Measurements from ENCODE around the gene SERPINE1.
A peak's percentile ranks its signal among the peaks of the same experiment; 100 is the strongest.
"Not testable (repeated sequence)": the region's sequence is repeated elsewhere in the genome, so short reads cannot be mapped to it uniquely, and the experiment has no call there.

SERPINE1 gene

DNA sequence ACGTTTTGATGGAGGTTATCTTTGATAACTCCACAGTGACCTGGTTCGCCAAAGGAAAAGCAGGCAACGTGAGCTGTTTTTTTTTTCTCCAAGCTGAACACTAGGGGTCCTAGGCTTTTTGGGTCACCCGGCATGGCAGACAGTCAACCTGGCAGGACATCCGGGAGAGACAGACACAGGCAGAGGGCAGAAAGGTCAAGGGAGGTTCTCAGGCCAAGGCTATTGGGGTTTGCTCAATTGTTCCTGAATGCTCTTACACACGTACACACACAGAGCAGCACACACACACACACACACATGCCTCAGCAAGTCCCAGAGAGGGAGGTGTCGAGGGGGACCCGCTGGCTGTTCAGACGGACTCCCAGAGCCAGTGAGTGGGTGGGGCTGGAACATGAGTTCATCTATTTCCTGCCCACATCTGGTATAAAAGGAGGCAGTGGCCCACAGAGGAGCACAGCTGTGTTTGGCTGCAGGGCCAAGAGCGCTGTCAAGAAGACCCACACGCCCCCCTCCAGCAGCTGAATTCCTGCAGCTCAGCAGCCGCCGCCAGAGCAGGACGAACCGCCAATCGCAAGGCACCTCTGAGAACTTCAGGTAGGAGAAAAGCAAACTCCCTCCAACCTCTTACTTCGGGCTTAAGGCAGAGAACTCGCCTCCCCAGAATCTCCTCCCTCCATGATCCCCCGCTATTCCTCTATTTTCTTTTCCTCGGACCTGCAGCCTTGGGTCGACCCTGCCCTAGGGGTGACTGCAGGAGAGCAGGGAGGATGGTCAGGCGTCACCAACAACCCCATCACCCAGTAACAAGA is at the start of gene SERPINE1:
Gene SERPINE1 (plus strand): TSS at position 454 of the 809 bp plus-strand sequence. CDS start 1,290 bp downstream, outside the sequence.
- no peak for FAIRE-seq

DNA sequence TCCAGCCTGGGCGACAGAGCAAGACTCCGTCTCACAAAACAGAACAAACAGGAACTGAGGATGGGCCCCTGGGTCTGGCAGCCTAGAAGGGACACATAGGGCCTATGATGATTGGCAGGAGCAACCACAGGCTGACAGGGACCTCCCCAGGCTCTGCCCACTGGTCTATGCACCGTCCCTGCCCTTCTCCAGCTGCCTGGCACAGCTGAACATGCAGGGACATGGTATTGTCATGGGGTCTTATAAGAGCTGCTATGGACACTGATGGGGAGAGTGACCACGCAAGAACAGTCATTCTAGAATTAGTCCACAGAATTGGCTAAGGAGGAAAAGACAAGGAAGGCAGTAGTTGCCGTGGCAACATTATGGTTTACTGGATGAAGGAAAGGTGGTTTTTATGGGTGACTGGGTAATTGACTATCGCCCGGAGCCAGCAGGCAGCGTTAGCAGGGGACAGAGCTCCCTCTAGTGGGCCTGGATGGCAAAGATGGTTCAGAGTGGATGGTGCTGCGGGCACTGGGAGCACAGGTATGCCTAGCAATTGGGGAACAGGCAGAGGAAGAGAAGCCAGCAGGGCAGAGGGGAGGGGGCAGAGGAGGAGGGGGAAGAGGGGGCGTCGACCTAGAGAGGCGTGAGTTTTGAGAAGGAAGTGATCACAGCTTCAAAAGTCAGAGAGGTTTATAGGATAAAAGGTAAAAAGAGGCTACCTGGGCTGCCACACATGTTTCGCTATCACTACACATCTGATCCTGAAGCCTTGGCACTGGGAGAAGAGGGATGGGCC is 49.4 kb upstream of the SERPINE1 start:
- peak; percentile 32 for FAIRE-seq

DNA sequence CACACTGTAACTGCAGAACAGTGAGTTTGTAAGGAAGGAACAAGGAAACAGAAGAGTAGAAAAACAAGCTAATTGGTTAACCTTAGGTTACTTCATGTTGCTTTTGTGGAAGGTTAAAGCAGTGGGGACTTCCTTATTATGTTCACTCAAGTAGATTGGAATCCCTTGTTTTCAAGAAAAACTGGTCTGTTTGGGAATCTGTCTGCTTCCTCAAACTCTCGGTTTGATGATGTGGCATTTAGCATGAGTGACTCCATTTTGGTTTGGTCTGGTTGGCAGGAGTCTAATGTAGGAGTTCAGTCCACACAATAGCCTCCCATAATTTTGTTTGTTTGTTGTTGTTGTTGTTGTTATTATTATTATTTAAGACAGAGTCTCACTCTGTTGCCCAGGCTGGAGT is 45.5 kb upstream of the SERPINE1 start:
- no peak for FAIRE-seq

DNA sequence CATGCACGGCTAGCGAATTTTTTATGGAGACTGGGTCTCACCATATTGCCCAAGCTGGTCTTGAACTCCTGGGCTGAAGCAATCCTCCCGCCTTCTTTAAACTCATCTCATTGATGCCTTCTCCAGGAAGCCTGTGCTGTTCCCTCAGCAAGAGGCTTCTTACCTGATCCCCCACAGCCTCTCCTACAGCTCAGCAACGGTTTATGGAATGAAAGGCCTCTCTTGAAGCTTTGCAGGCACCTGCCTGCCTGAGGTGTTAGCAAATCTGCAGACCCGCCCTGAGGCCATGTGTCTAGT is 42.1 kb upstream of the SERPINE1 start:
- FAIRE-seq, result no peak

DNA sequence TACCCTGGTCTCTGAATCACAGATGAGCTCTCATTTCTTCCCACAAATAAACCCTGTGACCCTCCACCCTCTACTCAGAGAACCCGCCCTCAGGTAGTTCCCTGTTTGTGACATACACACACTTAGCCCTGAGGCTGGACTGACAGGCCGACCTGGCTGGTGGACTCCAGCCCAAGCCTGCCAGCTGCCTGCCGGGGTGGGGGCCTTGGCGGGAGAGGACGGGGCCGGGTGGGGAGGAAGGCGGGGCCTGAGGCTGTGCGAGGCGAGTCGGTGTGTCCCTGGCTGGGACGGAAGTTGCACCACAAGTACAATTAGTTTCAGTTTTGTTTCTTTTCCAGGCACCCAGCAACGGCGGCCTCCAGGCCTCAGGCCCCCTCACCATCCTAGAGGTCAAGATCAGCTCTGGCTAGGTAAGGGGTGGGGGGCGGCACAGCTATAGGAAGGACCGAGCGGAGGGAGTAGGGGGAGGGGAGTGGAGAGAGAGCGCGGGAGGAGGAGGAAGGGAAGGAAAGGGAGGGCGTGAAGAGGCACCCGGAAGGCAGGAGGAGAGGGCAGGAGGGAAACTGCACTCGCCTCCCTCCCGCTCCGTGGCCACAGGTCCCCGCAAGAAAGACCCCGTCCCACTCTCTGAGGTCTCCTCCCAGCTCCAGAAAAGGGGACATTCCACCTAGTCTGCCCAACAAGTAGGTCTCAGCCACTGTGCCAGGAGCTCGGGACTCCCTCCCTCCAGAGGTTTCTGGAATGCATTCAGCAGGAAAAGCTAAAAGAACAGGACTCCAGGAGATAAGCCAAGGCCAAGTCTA is 41.5 kb upstream of the SERPINE1 start, which contains the start of gene TRIM56:
Gene TRIM56 (plus strand): TSS at position 320 of the 803 bp plus-strand sequence. CDS start 1,832 bp downstream, outside the sequence.
- FAIRE-seq, result peak; percentile 35

DNA sequence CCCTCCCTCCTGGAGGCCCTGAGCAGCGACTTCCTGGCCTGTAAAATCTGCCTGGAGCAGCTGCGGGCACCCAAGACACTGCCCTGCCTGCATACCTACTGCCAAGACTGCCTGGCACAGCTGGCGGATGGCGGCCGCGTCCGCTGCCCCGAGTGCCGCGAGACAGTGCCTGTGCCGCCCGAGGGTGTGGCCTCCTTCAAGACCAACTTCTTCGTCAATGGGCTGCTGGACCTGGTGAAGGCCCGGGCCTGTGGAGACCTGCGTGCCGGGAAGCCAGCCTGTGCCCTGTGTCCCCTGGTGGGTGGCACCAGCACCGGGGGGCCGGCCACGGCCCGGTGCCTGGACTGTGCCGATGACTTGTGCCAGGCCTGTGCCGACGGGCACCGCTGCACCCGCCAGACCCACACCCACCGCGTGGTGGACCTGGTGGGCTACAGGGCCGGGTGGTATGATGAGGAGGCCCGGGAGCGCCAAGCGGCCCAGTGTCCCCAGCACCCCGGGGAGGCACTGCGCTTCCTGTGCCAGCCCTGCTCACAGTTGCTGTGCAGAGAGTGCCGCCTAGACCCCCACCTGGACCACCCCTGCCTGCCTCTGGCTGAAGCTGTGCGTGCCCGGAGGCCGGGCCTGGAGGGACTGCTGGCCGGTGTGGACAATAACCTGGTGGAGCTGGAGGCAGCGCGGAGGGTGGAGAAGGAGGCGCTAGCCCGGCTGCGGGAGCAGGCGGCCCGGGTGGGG is 39.4 kb upstream of the SERPINE1 start:
- no peak for FAIRE-seq

DNA sequence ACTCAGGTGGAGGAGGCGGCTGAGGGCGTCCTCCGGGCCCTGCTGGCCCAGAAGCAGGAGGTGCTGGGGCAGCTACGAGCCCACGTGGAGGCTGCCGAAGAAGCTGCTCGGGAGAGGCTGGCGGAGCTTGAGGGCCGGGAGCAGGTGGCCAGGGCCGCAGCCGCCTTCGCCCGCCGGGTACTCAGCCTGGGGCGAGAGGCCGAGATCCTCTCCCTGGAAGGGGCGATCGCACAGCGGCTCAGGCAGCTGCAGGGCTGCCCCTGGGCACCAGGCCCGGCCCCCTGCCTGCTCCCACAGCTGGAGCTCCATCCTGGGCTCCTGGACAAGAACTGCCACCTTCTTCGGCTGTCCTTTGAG is 38.9 kb upstream of the SERPINE1 start:
- no peak for FAIRE-seq

DNA sequence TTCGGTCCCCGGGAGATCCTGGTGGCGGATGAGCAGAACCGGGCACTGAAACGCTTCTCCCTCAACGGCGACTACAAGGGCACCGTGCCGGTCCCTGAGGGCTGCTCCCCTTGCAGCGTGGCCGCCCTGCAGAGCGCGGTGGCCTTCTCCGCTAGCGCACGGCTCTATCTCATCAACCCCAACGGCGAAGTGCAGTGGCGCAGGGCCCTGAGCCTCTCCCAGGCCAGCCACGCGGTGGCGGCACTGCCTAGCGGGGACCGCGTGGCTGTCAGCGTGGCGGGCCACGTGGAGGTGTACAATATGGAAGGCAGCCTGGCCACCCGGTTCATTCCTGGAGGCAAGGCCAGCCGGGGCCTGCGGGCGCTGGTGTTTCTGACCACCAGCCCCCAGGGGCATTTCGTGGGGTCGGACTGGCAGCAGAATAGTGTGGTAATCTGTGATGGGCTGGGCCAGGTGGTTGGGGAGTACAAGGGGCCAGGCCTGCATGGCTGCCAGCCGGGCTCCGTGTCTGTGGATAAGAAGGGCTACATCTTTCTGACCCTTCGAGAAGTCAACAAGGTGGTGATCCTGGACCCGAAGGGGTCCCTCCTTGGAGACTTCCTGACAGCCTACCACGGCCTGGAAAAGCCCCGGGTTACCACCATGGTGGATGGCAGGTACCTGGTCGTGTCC is 37.9 kb upstream of the SERPINE1 start:
- FAIRE-seq, result no peak

DNA sequence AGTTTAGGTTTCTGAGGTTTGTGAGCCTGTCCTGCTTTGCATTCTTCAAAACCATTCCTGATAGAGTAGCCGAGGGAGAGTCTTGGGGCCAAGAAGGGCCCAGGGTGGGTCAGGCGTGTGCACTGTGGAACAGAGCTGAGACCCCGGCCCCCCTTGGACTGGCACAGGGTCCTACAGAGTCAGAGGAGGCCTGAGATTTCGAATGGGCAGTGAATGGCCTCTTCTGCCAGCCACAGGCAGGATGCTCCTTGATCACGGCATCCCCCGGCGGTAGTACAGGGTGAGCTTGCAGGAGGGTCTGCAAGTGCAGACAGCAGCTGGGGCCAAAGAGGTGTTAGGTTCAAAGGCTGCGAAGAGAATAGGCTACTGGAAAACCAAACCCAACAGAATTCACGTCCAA is 37.0 kb upstream of the SERPINE1 start:
- FAIRE-seq, result no peak

DNA sequence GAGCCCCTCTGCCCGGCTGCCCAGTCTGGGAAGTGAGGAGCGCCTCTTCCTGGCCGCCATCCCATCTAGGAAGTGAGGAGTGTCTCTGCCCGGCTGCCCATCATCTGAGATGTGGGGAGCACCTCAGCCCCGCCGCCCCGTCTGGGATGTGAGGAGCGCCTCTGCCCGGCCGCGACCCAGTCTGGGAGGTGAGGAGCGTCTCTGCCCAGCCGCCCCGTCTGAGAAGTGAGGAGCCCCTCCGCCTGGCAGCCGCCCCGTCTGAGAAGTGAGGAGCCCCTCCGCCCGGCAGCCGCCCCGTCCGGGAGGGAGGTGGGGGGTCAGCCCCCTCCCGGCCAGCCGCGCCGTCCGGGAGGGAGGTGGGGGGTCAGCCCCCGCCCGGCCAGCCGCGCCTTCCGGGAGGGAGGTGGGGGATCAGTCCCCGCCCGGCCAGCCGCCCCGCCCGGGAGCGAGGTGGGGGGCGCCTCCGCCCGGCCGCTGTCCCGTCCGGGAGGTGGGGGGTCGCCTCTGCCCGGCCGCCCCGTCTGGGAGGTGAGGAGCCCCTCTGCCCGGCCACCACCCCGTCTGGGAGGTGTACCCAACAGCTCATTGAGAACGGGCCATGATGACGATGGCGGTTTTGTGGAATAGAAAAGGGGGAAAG is 34.5 kb upstream of the SERPINE1 start:
- not testable (repeated sequence) for FAIRE-seq

DNA sequence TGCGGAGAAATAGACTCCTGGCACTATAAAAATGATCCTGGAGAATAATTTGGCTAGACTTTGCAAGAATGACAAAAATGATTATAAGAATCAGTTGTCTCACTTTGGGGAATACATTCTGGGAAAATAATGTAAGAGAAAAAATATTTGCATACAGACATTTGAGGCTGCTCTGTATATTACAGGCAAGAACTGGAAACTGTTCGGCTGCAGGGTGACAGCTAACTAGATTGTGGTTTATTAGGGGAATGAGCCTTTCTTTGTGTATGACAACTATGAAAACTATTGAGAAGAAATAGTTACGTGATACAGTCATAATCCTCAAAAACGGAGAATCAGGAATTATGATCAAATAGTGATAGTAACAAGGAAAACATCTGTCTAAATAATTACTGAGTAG is 33.0 kb upstream of the SERPINE1 start:
- no peak for FAIRE-seq

DNA sequence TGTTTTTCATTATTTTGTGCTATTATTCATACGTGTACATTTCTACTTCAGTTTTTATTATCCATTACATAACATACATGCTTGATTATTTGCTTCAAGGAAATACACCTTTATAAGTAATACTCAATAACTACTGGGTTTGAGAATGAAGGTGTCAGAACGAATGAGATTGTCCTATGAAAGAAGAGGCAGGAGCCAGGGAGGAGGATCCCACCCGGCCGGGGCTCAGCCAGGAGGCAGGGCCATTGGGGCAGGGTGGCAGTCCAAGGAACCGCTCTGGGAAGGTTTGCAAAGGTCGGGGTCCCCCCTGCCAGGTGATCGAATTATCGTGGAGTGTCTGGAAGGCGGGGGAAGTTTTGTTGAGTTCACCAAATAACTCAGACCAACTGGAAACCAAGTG is 32.5 kb upstream of the SERPINE1 start:
- FAIRE-seq, result no peak

DNA sequence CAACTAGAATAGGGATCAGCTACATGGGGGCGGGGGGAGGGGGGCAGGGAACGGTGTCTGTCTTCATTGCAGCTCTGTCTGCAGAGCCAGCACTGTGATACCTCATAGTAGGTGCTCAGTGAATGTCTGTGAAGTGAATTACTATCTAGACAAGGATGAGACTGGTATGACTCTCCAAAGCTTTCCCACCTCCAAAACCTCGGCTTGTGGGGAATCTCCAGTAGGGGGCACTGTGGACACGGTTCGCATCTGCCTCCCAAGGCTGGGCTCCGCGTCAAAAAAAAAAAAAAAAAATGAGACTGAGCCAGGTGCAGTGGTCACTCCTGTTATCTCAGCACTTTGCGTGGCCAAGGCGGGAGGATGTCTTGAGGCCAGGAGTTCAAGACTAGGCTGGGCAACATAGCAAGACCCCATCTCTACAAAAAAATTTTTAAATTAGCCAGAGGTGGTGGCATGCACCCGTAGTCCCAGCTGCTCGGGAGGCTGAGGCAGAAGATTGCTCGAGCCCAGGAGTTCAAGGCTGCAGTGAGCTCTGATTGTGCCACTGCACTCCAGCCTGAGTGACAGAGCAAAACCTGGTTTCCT is 32.0 kb upstream of the SERPINE1 start:
- peak; percentile 71 for FAIRE-seq

DNA sequence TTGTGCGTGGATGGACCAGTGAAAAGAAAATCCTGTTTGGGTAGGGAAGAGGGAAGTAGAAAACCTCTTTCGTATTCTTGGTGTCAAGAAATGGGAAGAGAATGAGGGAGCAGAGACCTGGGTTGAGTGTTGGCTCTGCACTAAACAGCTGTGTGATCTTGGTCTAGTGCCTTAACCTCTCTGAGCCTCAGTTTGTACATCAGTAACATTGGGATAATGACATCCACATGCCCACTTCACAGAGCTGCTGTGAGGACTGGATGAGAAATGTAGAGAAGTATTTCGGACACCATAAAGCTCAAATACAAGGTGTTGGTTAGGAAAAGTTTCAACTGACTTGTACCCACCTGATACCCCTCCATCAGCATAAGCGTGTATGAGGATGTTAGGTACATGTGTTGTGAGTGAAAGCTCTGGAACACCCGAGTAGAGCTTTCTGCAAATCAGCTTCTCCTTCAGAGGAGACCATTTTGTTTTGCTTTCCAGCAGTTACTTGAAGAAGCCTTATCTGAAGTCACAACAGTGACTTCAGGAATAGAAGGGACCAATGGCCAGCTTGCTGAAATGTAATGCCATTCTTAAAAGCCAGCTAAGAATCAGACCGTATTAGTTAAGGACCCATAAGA is 30.5 kb upstream of the SERPINE1 start:
- FAIRE-seq, result no peak

DNA sequence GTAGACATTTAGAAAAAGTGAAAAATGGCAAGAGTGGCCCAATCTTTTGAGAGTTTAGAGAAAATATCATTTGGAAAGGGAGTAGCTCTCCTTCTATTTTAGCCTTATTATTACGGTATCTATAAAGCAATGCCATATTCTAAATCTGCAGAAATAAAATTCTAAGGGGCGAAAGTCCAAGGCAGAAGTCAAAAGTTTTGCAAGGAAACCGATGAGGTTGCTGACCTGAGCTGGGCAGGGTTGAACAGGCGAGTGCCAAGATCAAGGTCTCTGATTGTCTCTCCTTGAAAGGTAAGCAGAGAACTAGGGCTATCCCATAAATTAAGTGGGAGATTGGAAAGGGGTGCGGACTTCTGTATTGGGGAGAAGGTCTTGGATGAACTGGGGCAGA is 30.0 kb upstream of the SERPINE1 start:
- FAIRE-seq, result no peak

DNA sequence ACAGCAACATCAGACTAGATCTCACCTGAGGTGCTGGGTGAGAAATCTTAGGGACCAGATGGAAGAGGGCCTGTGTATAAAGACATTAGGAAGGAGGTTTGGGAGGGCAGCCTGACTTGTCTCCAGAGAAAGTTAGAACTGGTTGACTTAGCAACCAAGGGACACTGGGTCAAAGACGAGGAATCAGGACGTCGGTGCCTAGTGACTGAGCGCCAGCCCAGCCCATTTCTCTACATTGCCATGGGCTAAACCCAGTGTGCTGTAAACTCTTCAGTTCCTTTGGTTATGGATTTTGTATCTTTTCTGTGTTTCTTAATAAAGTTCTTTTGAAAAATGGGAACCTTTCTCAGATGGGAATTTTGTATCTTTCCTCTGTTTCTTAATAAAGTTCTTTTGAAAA is 29.3 kb upstream of the SERPINE1 start:
- FAIRE-seq, result no peak

DNA sequence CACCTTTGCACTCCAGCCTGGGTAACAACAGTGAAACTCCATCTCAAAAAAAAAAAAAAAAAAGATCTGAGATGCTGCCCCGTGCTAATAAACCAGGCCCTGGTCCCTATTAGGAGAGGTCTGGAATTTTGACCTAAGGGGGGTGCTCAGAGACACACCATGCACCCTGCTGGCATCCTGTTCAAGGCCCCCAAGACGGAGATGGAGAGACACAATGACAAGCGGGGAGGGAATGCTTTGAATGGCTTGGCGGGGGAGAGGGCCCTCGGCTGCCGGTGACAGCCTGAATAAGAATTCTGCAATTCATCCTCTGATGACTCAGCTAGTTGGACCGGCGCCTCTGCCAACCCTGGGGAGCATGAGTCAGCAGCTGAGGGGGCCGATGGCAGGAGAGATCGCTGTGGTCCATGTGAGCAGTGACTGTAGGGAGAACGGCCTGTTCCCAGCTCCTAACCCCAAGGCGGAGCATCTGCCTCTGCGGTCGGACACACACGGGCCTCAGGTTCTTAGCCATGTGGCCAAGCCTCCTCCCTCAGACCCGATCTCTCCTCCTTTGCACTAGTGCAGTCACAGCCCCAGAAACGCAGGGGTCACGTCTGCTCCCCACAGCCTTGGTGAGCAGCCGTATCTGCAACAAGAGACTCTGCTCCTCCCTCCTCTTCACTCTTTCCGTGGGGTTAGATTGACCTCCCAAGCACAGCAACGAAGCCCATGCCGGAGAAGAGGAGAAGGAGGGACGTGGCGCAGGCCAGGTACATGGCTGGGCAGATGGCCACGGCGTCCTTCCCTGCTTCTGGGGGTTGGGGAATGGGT is 26.7 kb upstream of the SERPINE1 start:
- FAIRE-seq, result peak; percentile 97

DNA sequence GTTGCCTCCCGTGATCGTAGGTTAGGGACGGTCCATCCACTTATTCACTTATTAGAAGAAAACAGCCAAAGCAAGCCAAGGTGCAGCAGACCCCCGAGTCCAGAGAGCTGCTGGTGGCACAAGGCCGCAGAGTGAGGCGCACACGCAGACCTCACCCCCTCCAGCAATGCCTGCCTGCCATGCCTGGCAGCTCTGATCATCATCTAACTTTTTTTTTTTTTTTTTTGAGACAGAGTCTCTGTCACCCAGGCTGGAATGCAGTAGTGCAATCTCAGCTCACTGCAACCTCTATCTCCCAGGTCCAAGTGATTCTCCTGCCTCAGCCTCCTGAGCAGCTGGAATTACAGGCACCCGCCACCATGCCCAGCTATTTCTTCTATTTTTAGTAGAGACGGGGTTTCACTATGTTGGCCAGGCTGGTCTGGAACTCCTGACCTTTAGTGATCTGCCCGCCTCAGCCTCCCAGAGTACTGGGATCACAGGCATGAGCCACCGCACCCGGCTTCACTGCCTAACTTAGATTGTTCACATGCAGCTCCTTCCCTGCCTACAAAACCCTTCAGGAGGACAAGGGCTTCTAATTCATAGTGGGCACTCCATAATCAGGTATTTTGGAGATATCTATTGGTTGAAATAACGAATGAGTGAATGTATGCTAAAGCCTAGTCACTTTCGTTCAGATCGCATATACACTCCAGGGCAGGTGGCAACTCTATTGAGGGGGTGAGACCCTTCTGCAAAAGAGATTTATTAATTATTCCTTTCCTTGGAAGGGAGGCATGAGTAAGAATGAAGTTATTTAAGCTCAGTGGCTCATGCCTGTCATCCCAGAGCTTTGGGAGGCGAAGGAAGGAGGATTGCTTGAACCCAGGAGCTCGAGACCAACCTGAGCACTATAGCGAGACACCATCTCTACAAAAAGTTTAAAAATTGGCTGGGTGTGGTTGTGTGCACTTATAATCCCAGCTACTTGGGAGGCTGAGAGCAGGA is 25.8 kb upstream of the SERPINE1 start:
- no peak for FAIRE-seq

DNA sequence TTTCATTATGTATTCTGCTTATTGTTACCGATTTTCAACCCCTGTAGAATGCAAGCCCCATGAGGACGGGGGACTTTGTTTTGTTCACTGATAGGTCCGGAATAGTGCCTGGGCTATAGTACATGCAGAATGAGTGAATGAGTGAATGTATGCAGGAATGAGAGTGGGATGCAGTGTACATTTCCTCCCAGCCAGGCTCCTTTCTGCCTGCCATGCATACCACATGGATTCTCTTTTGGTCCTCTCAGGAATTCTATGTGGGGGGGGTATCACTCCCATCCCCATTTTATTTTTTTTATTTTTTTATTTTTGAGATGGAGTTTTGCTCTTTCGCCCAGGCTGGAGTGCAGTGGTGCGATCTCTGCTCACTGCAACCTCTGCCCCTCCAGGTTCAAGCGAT is 24.9 kb upstream of the SERPINE1 start:
- no peak for FAIRE-seq

Measured in A204.1 (cell line).